GM23248 (cell line): Measurements from ENCODE around the gene CKAP4. TPM values are rescaled to one million over a fixed set of nuclear protein-coding genes. Genes with fewer than 3 reads are reported as not detected.

Experiments used
- DNase-seq: peaks from one replicate; pipeline ENCODE4 v3.0.0-alpha.2; 2015
- H2AFZ ChIP-seq: fragments of 200-600 bp; sonication (generic); 2 replicates; pipeline ENCODE4 v1.6.1; 2016; ENCODE audit warnings: antibody characterized with exemption
- H3F3A ChIP-seq: fragments of 200-600 bp; sonication (generic); 2 replicates; pipeline ENCODE4 v1.6.1; 2016; ENCODE audit warnings: mild to moderate bottlenecking, antibody characterized with exemption, mixed run types; ENCODE audit not compliant: insufficient read depth
- H3K27ac ChIP-seq: fragments of 200-600 bp; sonication (generic); 2 replicates; pipeline ENCODE4 v1.5.1; 2016; ENCODE audit warnings: mild to moderate bottlenecking
- H3K27me3 ChIP-seq: fragments of 200-600 bp; sonication (generic); replicated peaks from 2 replicates; pipeline ENCODE4 v1.6.1; 2016; ENCODE audit warnings: mild to moderate bottlenecking; ENCODE audit not compliant: insufficient read depth
- H3K36me3 ChIP-seq: fragments of 200-600 bp; sonication (generic); 2 replicates; pipeline ENCODE4 v1.6.1; 2016; ENCODE audit warnings: low read depth, mild to moderate bottlenecking
- H3K4me1 ChIP-seq: fragments of 200-600 bp; sonication (generic); 2 replicates; pipeline ENCODE4 v1.6.1; 2016; ENCODE audit warnings: mild to moderate bottlenecking; ENCODE audit not compliant: insufficient read depth
- H3K4me2 ChIP-seq: fragments of 200-600 bp; sonication (generic); one replicate; pipeline ENCODE4 v1.6.1; 2016; ENCODE audit warnings: mild to moderate bottlenecking; ENCODE audit not compliant: unreplicated experiment
- H3K4me3 ChIP-seq: fragments of 200-600 bp; sonication (generic); 2 replicates; pipeline ENCODE4 v1.5.1; 2016; ENCODE audit warnings: mild to moderate bottlenecking
- H3K79me2 ChIP-seq: fragments of 200-600 bp; sonication (generic); 2 replicates; pipeline ENCODE4 v1.6.1; 2016; ENCODE audit warnings: mild to moderate bottlenecking; ENCODE audit not compliant: insufficient read depth
- H3K9ac ChIP-seq: fragments of 200-600 bp; sonication (generic); 2 replicates; pipeline ENCODE4 v1.6.1; 2016; ENCODE audit warnings: mild to moderate bottlenecking
- H3K9me2 ChIP-seq: fragments of 200-600 bp; sonication (generic); 2 replicates; pipeline ENCODE4 v1.6.1; 2016; ENCODE audit warnings: mixed run types, mild to moderate bottlenecking, moderate library complexity; ENCODE audit not compliant: insufficient read depth
- H3K9me3 ChIP-seq: fragments of 200-600 bp; sonication (generic); one replicate; pipeline ENCODE4 v1.6.1; 2017; ENCODE audit warnings: low read depth
- H4K20me1 ChIP-seq: fragments of 200-600 bp; sonication (generic); 2 replicates; pipeline ENCODE4 v1.6.0; 2016; ENCODE audit not compliant: insufficient read depth
- EZH2 ChIP-seq: fragments of 200-600 bp; sonication (generic); IDR thresholded peaks from 2 replicates; pipeline ENCODE4 v1.6.1; 2018; ENCODE audit warnings: antibody characterized with exemption, mild to moderate bottlenecking; ENCODE audit not compliant: insufficient read depth, poor library complexity, severe bottlenecking
- EZH2phosphoT487 ChIP-seq: fragments of 200-600 bp; sonication (generic); IDR thresholded peaks from 2 replicates; pipeline ENCODE4 v1.6.1; 2018; ENCODE audit warnings: antibody characterized with exemption, moderate library complexity, mild to moderate bottlenecking, low read depth; ENCODE audit not compliant: insufficient read depth
- WGBS, 2 experiments: methylation state at CpG; one replicate each; pipeline ENCODE4 v1.1.6; 2015 to 2017; ENCODE audit warnings: low lambda C conversion rate in 2 of 2, low coverage in 1 of 2; ENCODE audit errors: missing lambda C conversion rate in 2 of 2; 5-methylcytosine and 5-hydroxymethylcytosine counted together
- in situ Hi-C: fragments of 300-500 bp; cut with MboI; formaldehyde crosslinking; loops from 2 replicates; pipeline ENCODE4 v1.15.0; 2020
- polyA plus RNA-seq: library from polyadenylated mRNA; unstranded; fragments of >200 nt; fragmentation: Nextera tagmentation; extraction: Ambion mirVana; gene quantifications from 2 replicates; pipeline ENCODE4 v1.2.1, GENCODE V29; 2016
- total RNA-seq: library from RNA; depleted of rRNA; stranded (reverse); fragments of >200 nt; shearing (Covaris generic); gene quantifications from 2 replicates; pipeline ENCODE4 v1.2.3, GENCODE V29; 2014

CKAP4 gene
- total and polyA plus RNA-seq, 2 experiments from 2014 or later, result 219 to 318 TPM

- H3K36me3 ChIP-seq, result no peaks in the 10 kb centered on the region
- peak; percentile 79 for DNase-seq
- H3K4me1 ChIP-seq, result peaks cover 11% of the 10 kb centered on the region
- peak overlapping the region; percentile 11; the same call in 1 of the 2 replicates for H3K27ac ChIP-seq
- H3K79me2 ChIP-seq, result no peaks in the 10 kb centered on the region
- H3K9me3 ChIP-seq, result no peaks in the 10 kb centered on the region
- peak overlapping the region; percentile 45 for H3K9ac ChIP-seq
- peak overlapping the region; percentile 69 for H2AFZ ChIP-seq
- H3F3A ChIP-seq, result 0 out of 2 replicates have a peak, but pooled peaks cover 4% of the 10 kb centered on the region
- peak overlapping the region; percentile 44 for H3K4me2 ChIP-seq
- H3K27me3 ChIP-seq, result no peaks in the 10 kb centered on the region
- no peaks in the 10 kb centered on the region for H4K20me1 ChIP-seq
- in situ Hi-C loops, result no loop called here
- no peak overlapping the region for H3K4me3 ChIP-seq
- WGBS, 2 experiments, result 32 to 36% methylated on average over 11 of the region's 11 CpGs
- H3K9me2 ChIP-seq, result no peaks in the 10 kb centered on the region
- TF ChIP-seq EZH2 (no peak), EZH2phosphoT487 (no peak)
These were observed 20.8 kb downstream of the CKAP4 start for GRCh38 chr12:106226884-106227640.

GRCh38 chr12:106224355-106224706, 23.5 kb downstream of the CKAP4 start:
- DNase-seq, result no peak
- Histone ChIP-seq H3K27me3 (no peaks in the 10 kb centered on the region), H3K4me1 (peaks cover 11% of the 10 kb centered on the region), H3F3A (0 out of 2 replicates have a peak, but pooled peaks cover 4% of the 10 kb centered on the region), H2AFZ (no peak overlapping the region), H3K9me3 (no peaks in the 10 kb centered on the region), H3K9me2 (no peaks in the 10 kb centered on the region), H3K9ac (no peak overlapping the region), H3K36me3 (no peaks in the 10 kb centered on the region), H3K79me2 (no peaks in the 10 kb centered on the region), H3K4me3 (no peak overlapping the region), H3K27ac (no peak overlapping the region), H4K20me1 (no peaks in the 10 kb centered on the region), H3K4me2 (no peak overlapping the region)
- in situ Hi-C loops, result no loop called here
- 24 to 27% methylated on average over 4 of the region's 4 CpGs for WGBS, 2 experiments
- TF ChIP-seq EZH2, result no peak
- no peak for TF ChIP-seq EZH2phosphoT487

GRCh38 chr12:106223485-106224354, 24.1 kb downstream of the CKAP4 start:
- in situ Hi-C loops, result no loop called here
- WGBS, 2 experiments, result 28 to 30% methylated on average over 9 of the region's 9 CpGs
- Histone ChIP-seq H3K79me2 (no peaks in the 10 kb centered on the region), H3K4me2 (no peak overlapping the region), H3K27ac (no peak overlapping the region), H2AFZ (peak overlapping the region; percentile 59; the same call in 1 of the 2 replicates), H3K9me3 (no peaks in the 10 kb centered on the region), H3K9ac (no peak overlapping the region), H3K9me2 (no peaks in the 10 kb centered on the region), H3F3A (0 out of 2 replicates have a peak, but pooled peaks cover 4% of the 10 kb centered on the region), H3K4me3 (no peak overlapping the region), H4K20me1 (no peaks in the 10 kb centered on the region), H3K36me3 (no peaks in the 10 kb centered on the region), H3K4me1 (peaks cover 11% of the 10 kb centered on the region), H3K27me3 (no peaks in the 10 kb centered on the region)
- TF ChIP-seq EZH2phosphoT487 (no peak), EZH2 (no peak)
- DNase-seq, result peak; percentile 74

- no peak overlapping the region for H2AFZ ChIP-seq
- H4K20me1 ChIP-seq, result no peaks in the 10 kb centered on the region
- no peak for DNase-seq
- H3K4me1 ChIP-seq, result no peaks in the 10 kb centered on the region
- no peaks in the 10 kb centered on the region for H3K27me3 ChIP-seq
- no peak overlapping the region for H3K9ac ChIP-seq
- TF ChIP-seq EZH2 (no peak), EZH2phosphoT487 (no peak)
- no peaks in the 10 kb centered on the region for H3K36me3 ChIP-seq
- H3K27ac ChIP-seq, result no peak overlapping the region
- H3F3A ChIP-seq, result no peaks in the 10 kb centered on the region
- in situ Hi-C loops, result no loop called here
- no peaks in the 10 kb centered on the region for H3K9me3 ChIP-seq
- H3K4me3 ChIP-seq, result no peak overlapping the region
- 81 to 86% methylated on average over 7 of the region's 7 CpGs for WGBS, 2 experiments
- H3K4me2 ChIP-seq, result no peak overlapping the region
- no peaks in the 10 kb centered on the region for H3K79me2 ChIP-seq
- no peaks in the 10 kb centered on the region for H3K9me2 ChIP-seq
These were observed 27.3 kb downstream of the CKAP4 start for GRCh38 chr12:106220536-106220935.
